Neutrophil (primary cell): ENCODE results near the gene WDR48.

ENCODE experiments used
- H3K27ac ChIP-seq: fragments of 200-600 bp; sonication (generic); 2 replicates; pipeline ENCODE4 v1.5.1; 2016; ENCODE audit warnings: mild to moderate bottlenecking, moderate library complexity
- H3K27me3 ChIP-seq: fragments of 200-600 bp; sonication (generic); 2 replicates; pipeline ENCODE4 v1.6.0; 2016; ENCODE audit warnings: mild to moderate bottlenecking
- H3K36me3 ChIP-seq: fragments of 200-600 bp; sonication (generic); 2 replicates; pipeline ENCODE4 v1.5.1; 2017
- H3K4me1 ChIP-seq, 2 experiments: fragments of 200-600 bp in 1 of 2; sonication (generic) in 1 of 2; 1 replicate in 1 of 2; 2 replicates in 1 of 2; pipeline versions ENCODE4 v1.5.1 to v1.6.1; 2013 to 2016; ENCODE audit warnings: low read depth in 1 of 2, low read length in 1 of 2, mild to moderate bottlenecking in 1 of 2, moderate library complexity in 1 of 2; ENCODE audit not compliant: control insufficient read depth in 1 of 2, insufficient read depth in 1 of 2
- H3K4me3 ChIP-seq, 2 experiments: fragments of 200-600 bp in 1 of 2; sonication (generic) in 1 of 2; 1 replicate in 1 of 2; 2 replicates in 1 of 2; pipeline ENCODE4 v1.5.1; 2013 to 2016; ENCODE audit warnings: low read depth in 1 of 2, low read length in 1 of 2, mild to moderate bottlenecking in 1 of 2, moderate library complexity in 1 of 2
- H3K9me3 ChIP-seq: fragments of 200-600 bp; sonication (generic); 2 replicates; pipeline ENCODE4 v1.5.1; 2016
- TF ChIP-seq, protein P1 (sequence below): fragments of 200-600 bp; sonication (generic); IDR thresholded peaks from 2 replicates; pipeline ENCODE4 v1.5.1; 2016; ENCODE audit warnings: antibody characterized with exemption

Gene WDR48

DNA sequence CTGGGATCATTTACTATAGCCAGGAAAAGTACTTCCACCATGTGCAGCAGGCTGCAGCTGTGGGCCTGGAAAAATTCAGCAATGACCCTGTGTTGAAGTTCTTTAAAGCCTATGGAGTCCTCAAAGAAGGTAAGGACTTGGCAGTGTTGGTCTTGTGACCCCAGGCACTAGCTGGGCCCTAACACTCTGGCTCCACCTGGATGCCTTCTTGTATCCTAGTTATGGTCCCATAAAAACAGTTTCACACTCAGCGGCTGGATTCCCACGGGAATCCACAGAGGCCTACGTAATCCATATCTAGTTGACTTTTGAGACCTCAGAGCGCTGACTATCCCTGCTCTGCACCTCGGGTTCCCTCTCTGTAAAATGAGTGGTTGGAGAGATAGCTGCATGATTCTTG, 57.3 kb downstream of the WDR48 start:
- TF ChIP-seq, protein P1, sequence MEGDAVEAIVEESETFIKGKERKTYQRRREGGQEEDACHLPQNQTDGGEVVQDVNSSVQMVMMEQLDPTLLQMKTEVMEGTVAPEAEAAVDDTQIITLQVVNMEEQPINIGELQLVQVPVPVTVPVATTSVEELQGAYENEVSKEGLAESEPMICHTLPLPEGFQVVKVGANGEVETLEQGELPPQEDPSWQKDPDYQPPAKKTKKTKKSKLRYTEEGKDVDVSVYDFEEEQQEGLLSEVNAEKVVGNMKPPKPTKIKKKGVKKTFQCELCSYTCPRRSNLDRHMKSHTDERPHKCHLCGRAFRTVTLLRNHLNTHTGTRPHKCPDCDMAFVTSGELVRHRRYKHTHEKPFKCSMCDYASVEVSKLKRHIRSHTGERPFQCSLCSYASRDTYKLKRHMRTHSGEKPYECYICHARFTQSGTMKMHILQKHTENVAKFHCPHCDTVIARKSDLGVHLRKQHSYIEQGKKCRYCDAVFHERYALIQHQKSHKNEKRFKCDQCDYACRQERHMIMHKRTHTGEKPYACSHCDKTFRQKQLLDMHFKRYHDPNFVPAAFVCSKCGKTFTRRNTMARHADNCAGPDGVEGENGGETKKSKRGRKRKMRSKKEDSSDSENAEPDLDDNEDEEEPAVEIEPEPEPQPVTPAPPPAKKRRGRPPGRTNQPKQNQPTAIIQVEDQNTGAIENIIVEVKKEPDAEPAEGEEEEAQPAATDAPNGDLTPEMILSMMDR: no peak
- Histone ChIP-seq H3K27me3 (no peaks in the 10 kb centered on the region), H3K36me3 (no peaks in the 10 kb centered on the region), H3K27ac (no peak overlapping the region), H3K9me3 (no peaks in the 10 kb centered on the region), H3K4me1 (peaks cover 24 to 28% of the 10 kb centered on the region in 2 experiments), H3K4me3 (no peak overlapping the region)

- TF ChIP-seq, protein P1: no peak
- Histone ChIP-seq H3K4me3 (no peak overlapping the region), H3K4me1 (peaks cover 24 to 26% of the 10 kb centered on the region in 2 experiments), H3K9me3 (no peaks in the 10 kb centered on the region), H3K36me3 (no peaks in the 10 kb centered on the region), H3K27me3 (no peaks in the 10 kb centered on the region), H3K27ac (no peak overlapping the region)
These were observed 58.3 kb downstream of the WDR48 start for GRCh38 chr3:39110041-39110639.

GRCh38 chr3:39112113-39112512, 60.3 kb downstream of the WDR48 start:
- Histone ChIP-seq H3K4me1 (peaks cover 9 to 10% of the 10 kb centered on the region in 2 experiments), H3K36me3 (no peaks in the 10 kb centered on the region), H3K27ac (no peak overlapping the region), H3K4me3 (no peak overlapping the region), H3K9me3 (no peaks in the 10 kb centered on the region), H3K27me3 (no peaks in the 10 kb centered on the region)
- TF ChIP-seq, protein P1: no peak

DNA sequence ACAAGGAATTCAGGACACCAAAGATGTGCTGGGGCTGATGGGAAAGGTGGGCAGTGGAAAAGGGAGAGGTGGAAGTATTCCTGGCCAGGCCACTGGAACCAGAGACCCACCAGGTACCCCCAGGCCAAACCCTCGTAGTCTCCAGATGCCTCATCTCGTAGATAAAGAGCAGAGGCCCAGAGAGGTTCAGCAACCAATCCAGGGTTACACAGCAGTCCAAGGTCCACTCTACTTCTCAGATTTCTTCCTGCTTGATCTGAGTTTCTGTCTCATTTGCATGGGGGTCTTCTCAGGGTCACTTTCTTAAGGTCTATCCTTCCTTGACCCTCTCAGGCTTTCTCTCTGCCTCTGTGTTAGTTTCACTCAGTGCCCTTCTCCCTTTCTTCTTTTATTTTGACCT, 60.7 kb downstream of the WDR48 start:
- no peaks in the 10 kb centered on the region for H3K36me3 ChIP-seq
- H3K27me3 ChIP-seq: no peaks in the 10 kb centered on the region
- no peak overlapping the region for H3K27ac ChIP-seq
- no peak overlapping the region for H3K4me3 ChIP-seq
- H3K9me3 ChIP-seq: no peaks in the 10 kb centered on the region
- TF ChIP-seq, protein P1: no peak
- peaks cover 9 to 10% of the 10 kb centered on the region in 2 experiments for H3K4me1 ChIP-seq

DNA sequence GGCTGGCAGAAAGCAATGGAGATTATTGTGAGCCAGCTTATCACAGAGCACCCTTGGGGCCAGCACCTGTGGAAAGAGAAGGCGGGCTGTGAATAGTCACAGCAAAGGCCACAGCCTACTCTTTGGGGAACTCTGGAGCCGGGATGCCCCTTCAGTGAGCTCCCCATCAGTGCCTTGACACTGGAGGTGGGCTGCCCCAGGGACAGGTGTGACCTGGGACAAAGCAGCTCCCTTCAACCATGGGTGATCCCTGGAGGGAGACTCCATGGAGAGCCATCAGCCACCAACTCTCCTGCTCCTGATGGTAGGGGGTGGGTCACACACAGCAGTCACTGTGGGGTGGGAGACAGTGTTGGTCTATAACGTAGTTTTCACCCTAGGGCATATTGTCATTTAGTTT, 61.5 kb downstream of the WDR48 start:
- no peak overlapping the region for H3K4me3 ChIP-seq
- H3K27me3 ChIP-seq: no peaks in the 10 kb centered on the region
- TF ChIP-seq, protein P1: no peak
- no peak overlapping the region for H3K27ac ChIP-seq
- peaks cover 1 to 3% of the 10 kb centered on the region in 2 experiments for H3K4me1 ChIP-seq
- H3K36me3 ChIP-seq: no peaks in the 10 kb centered on the region
- H3K9me3 ChIP-seq: no peaks in the 10 kb centered on the region
